DLD1 (cell line): Measurements from ENCODE around the gene GALNT17.

ENCODE experiments used
- in situ Hi-C: cut with HindIII; loops from 2 replicates; pipeline ENCODE4 v1.10.0; 2017; ENCODE audit warnings: low sequenced_read_pairs

The GALNT17 gene

DNA sequence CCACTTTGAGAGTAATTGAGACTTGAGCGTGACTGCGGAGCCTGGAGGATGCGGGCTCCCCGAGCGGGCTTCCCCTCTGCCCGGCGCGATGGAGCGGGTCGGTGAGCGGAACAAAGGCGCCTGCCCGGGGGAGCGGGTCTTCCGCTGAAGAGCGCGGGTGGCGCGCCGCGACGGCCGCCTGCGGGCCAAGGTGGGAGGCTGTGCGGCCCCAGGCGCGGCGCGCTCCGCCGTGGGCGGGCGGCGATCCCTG, at the start of gene GALNT17:
Gene GALNT17, plus strand, starts transcription at position 18 of the 250 bp plus-strand sequence.
- in situ Hi-C loops: no loop called here

DNA sequence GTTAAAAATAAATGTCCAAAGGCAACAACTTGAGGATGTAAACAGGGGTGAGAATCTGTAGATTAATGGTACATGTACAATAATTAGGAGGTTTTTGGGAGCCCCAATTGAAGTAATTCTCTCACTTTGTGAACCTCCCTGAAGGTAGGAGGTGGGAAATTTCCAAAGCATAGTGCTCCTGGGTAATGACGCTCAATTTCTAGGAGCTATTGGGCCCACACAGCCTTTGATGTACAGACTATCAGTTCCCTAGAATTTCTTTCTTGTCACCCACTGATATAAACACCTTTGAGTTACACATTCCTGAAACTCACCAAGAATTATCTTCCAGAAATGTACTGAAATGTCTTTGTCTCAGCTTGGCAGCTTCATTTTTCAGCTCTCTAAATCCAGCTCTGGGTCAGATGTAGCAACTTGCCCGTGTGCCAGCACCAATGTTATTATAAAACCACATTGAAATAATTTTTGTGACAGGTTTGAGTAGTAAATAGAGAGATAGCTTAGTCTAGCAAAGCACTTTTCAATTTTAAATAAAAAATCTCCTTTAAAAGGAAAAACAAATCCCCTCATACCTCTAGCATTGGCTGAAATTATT, 36.6 kb upstream of the GALNT17 start:
- in situ Hi-C loops: no loop called here

DNA sequence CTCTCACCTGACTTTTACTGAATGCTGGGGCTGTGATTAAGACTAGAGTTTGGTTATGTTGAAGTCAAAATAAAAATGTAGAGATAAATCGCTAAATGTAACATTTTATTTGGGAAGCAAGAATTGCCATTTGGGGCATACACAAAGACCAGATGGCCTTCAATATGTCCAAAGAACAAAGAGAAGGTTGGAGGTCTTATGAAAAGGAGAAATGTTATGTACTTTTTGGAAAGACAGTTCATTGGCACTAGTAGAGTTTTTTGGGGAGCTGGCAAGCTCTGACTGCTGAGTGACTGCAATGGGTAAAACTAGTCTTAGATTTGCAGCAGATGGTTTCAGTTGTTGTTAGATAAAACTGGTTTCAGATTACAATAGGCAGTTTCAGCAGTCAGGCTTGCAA, 35.6 kb upstream of the GALNT17 start:
- in situ Hi-C loops: no loop called here

DNA sequence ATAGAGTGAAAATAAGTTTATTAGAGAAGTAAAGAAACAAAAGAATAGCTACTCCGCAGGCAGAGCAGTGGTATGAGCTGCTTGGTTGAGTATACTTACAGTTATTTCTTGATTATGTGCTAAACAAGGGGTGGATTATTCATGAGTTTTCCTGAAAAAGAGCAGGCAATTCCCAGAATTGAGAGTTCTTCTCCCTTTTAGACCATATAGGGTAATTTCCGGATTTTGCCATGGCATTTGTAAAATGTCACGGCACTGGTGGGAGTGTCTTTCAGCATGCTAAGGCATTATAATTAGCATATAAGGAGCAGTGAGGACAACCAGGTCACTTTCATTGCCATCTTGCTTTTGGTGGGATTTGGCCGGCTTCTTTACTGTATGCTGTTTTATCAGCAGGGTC, 25.7 kb upstream of the GALNT17 start:
- in situ Hi-C loops: no loop called here

DNA sequence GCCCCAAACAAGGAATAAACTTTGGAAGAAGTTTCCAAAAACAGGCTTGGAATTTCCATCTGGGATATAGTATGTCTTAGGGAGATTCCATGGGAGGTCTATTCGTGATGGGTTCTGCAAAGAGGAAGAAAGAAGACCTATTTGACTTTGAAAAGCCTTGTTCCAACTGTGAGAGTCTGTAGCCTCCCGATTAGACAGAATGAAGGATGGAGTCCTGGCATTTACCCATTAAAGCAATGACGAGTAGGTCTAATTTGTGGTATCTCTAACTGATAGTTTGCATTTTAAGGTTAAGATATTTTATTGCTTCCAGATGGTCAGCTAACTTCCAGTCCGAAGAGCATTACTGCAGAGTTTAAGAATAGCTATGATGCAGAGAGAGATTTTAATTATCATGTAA, 19.5 kb upstream of the GALNT17 start:
- in situ Hi-C loops: no loop called here

DNA sequence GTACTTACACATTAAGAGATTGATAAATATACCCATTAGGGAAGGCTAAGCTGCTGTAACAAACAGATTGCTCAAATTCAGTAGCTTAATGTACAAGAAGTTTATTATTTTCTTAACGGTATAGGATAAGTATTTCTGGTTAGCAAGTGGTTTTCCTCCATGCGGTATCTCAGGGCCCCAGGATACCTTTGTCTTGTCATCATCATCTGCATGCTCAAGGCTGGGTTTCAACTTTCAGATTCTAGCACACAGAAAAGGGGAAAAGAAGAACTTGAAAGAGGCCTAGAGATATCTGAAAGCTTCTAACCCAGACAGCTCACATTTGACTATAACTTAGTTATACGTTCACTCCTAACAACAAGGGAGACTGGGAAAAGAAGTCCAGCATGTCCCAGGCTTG, 11.8 kb upstream of the GALNT17 start:
- in situ Hi-C loops: no loop called here

DNA sequence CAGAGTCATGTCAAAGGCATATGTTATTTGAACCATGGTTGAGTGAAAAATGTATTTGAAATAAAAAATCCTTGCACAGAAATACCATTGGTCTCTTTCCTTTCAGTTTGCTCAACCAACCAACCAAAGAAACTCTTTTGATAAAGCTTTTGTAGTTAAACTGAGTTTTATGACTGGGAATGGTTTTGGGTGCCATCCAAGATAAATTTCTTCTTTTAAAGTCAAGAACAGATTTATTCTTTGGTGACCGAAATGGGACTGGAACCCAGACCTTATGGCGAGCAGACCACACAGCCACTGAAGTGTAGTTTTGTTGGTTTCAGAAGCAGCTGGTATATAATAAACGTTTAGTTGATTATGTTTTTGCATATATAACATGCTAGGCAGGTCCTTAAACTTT, 2.8 kb upstream of the GALNT17 start:
- in situ Hi-C loops: no loop called here

DNA sequence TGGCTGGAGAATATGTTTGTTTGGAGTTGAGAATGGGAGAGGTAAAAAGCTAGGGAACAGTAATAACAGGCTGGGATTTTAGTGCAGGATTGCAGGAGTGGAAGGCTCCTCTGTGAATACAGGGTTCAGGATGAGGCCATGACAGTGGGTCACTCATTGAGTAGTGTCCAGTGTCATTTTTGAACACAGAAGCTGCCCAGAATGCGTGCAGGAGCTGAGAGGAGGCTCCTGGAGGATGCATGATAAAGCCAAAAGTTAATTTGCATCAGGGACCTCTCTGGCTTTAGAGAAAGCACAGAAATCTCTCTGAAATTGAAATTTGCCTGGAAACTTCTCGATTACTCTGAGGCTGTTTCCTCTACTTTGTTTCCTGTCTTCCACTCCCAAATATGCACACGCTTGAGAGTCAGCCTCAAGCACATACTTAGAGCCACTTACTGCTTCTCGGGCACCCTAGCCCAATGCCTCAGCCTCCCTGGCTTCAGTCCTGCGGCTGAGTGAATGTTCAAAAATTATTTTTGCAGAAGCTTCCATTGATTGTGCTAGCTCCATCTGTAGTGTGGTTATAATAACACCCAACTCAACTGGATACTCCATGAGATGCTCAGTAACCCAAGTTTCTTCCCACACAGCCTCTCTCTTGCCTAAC, 1.8 kb upstream of the GALNT17 start:
- in situ Hi-C loops: no loop called here

DNA sequence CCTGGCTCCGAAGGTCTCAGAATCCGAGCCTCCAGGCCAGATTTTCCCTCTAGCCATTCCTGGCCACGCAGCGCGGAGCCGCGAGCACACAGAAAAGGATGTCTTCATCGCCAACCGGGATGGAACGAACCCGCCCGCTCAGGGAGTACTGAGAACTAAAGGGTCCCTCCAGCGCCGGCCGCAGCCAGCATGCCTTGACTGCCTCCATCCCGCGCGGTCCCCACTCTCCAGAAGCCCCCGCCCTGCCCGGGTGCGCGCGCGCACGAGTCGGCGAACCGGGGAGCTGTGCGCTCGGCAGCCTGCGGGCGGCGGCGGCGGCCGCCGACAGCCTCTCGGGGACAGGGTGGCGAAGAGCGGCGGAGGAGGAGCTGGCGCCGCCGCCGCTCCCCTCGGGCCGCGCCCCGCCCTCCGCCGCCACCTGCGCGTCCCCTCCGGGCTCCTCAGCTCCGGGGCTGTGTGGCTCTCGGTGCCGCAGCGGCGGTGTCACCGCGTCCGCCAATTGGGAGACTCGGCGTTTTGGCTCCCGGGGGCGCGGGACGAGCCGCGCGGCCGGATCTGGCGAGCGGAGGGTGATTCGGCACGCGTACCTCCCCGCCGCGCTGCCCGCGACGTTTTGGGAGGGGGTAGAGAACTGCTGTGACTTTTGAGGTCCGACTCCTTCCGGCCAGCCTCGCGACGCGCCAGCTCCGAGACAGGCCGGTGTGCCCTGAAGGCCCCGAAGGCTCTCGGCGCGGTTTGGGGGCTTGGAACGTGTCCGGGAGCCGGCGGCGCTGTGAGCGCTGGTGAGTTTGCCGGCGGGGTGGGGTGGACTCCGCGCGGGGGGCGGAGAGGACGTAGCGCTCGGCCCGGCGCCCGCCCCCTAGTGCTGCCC, 453 bp upstream of the GALNT17 start:
- in situ Hi-C loops: no loop called here

DNA sequence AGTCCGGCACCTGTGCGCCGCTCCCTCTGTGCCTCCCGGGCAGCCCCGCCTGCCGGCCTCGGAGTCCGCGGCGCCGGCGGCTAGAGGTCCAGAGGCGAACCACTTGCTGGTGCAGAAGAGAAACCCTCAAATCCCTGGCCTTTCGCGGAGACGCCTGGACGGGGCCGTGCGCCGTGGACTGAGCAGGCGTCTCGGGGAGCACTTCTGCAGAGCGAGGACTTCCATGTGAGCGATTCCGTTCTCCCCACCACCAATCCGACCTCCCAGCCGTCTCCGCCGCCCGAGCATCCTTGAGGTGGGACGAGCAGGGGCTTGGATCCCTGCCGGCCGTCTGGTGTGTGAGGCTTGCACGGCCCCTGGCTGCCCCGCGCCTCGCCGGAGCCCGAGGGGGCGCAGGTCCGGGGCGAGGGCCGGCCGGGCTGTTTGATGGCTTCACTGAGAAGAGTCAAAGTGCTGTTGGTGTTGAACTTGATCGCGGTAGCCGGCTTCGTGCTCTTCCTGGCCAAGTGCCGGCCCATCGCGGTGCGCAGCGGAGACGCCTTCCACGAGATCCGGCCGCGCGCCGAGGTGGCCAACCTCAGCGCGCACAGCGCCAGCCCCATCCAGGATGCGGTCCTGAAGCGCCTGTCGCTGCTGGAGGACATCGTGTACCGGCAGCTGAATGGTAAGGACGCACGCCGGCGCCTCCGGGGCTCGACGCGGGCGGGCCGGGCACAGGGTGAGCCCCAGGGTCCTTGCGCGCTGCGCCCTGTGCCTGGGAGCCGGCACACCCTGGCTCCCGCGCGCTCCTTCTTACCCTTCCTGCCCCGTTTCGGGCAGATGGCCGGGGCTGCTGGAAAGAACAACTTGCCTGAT, 660 bp downstream of the GALNT17 start:
- in situ Hi-C loops: no loop called here

DNA sequence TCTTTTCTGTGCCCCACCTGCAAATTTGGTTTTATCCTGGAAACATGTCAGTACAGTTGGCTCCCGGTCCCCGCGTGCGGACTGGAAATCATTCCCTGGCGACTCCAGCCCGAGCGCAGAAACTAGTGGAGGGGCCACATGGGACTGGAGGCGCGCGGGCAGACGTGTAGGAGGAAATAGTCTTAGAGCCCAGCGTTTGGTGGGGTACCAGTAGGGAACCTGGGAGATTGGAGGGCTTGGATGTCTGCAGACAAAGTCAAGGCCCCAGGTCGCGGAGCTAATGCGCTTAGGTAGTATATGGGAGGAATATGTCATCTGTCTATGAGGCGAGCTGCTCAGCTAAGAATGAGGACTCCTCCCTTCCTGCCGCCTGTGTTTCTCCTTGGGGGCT, 1.3 kb downstream of the GALNT17 start:
- in situ Hi-C loops: no loop called here

DNA sequence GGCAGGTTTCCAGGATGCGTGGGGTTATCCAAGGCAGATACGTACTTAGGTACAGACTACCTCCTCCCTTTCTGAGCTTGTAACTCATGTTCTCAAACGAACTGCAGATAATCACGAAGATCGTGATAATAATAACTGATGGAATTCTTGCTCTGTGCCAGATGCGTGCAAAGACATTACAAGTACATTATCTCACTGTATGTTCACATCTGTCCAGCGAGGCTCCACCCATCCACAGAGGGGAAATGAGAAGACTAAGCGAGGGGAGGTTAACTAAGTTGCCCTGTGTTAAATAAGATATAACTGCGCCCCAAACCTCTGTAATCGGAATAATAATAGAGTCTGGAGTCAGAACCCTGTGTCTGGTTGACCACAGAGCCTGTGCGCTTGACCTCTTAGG, 1.9 kb downstream of the GALNT17 start:
- in situ Hi-C loops: no loop called here

DNA sequence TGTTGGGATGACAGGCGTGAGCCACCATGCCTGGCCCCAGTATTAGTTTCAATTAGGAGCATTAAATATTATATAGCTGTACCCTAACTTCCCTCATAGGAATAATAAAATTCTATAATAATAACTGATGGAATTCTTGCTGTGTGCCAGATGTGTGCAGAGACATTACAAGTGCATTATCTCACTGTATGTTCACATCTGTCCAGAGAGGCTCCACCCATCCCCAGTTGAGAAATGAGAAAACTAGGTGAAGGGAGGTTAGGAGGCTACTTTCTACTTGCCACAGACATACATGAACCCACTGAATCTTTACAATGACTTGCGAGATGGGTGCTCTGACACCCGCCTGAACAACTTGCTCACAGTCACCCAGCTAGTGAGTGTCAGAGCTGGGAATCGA, 3.2 kb downstream of the GALNT17 start:
- in situ Hi-C loops: no loop called here

DNA sequence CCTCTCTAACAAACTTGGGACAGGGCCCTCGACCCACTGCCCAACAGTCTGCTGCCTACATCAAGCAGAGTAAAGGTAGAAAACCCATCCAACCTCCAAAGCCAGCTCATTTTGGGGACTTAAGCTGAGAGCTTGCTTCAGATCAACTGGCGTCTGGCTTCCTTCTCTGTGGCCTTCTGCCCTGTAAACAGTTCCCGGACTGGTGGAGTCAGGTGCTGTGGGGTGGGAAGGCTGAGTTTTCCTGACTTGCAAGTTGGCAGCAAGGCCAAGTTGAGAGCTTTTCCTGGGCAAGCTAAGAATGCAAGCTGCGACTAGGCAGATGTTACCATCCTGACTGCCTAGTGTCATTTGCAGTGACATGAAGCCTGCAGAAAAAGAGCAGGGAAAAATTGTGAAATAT, 3.7 kb downstream of the GALNT17 start:
- in situ Hi-C loops: no loop called here

DNA sequence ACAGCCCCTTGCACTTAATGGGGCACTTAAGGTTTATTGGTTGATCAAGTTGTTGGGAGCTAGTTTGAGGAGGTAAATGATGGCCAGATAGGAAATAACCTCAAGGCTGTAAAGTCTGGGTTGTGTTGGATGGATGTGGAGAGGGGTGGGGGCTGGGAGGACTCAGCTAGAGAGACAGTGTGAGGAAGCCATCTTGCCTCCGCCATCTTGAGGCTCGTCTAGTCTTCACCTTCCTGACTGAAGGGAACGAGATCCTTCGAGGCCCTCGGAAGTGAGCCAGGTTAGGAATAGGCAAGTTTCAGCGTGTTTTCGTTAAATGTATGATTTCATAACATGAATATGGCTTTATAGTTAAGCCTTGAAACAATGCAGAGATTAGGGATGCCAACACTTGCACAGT, 5.5 kb downstream of the GALNT17 start:
- in situ Hi-C loops: no loop called here

DNA sequence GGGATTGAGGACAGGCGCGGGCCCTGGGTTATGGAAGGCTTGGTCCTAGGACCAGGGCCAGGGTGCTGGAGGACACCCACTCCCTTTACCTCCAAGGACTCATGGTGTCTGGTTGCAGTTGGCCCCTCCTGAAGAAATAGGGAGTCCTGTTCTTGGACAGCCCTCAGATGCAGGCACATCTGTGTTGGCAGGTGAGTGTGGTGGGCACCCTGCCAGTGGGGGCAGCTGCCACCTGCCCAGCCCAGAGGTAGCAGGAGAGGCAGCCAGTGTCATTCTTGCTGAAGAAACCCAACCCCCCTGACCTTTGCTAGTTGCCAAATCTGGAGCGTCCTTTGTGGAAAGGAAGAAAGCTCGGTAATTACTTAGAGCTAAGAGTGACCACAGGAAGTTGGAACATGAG, 8.3 kb downstream of the GALNT17 start:
- in situ Hi-C loops: no loop called here

DNA sequence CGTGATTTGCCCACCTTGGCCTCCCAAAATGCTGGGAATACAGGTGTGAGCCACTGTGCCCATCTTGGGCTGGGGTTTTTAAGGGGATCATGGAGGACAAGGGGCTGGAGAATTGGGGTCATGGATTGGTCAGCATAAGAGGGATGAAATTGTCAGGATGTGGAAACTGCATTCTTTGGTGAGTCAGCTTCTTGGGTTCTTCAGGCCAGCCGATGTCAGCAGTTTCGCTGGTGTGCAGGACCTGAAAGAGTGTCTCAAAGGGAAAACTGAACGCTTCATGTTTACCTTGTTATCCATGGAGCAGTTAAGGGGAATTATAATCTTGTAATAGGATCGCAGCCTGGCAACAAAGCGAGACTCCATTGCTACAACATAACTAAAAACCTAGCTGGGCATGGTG, 13.0 kb downstream of the GALNT17 start:
- in situ Hi-C loops: no loop called here

DNA sequence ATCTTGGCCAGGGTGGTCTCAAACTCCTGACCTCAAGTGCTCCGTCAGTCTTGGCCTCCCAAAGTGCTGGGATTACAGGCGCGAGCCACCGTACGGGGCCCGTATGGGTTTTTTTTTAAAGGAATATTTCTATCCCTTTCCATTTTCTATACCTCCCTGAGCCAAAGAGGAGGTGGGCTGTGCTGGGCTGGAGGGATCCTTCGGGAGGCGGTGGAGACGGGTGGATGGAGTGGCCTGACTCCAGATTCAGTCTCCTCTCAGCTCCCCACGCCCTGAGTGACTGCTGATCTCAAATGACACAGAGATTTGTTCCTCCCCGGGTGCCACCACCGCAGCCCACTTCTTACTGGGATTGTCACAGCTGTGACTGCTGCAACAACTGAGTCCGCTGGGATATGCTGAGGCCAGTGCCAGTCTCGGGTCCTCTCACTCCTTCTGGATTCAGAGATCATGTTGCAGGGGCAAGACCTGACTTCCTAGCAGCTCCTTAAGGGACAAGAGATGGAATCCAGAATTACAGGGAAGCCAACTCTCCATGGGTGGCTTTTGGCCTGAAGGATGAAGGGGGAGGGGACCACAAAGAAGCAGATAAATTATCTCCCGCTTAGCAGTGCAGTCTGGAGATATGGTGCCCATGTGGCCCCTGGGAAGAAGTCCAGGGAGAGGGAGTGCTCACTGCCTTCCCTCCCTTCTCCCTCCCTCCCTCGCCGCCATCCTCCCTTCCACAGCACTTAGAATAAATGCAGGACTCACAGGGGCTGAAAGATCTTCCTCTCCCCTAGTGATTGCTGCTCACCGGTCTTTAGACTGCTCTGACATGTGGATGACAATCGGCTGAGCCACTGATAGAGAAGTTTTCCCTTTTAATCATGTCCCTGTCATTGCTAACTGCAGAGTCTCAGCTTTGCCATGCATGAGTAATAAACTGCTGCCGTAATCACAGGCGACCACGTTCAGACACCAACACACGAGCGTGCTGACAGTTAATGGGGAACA, 14.3 kb downstream of the GALNT17 start:
- in situ Hi-C loops: no loop called here

DNA sequence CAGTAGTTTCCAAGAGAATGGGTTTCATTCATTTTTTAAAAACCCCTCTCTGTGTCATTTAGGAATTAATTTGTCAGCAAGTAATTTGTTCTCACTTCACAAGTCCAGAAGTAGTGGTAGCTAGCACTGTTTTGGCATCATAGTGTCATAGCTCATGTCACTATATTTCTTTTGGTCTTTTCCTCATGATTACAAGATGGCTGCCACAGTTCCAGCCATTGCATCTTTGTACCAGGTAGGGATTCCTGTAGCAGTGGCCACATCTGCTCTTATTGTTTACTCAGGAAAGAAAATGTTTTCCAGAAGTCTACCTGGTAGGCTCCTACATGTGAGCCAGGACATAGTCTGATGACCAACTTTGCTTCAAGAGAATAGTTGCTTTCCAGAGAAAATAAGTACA, 16.2 kb downstream of the GALNT17 start:
- in situ Hi-C loops: no loop called here

DNA sequence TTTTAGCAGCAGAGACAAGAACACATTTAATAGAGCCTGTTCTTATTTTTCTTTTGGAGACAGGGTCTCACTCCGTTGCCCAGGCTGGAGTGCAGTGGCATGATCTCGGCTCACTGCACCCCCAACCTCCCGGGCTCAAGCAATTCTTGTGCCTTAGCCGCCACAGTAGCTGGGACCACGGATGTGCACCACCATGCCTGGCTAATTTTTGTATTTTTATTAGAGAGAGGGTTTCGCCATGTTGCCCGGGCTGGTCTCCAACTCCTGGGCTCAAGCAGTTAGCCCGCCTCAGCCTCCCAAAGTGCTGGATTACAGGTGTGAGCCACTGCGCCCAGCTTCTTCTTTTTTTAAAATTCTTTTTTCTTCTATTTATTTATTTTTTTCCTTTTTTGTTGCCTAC, 23.3 kb downstream of the GALNT17 start:
- in situ Hi-C loops: no loop called here
